Measurements from ENCODE around the gene LTK. TPM values are rescaled to one million over a fixed set of nuclear protein-coding genes. Genes with fewer than 3 reads are reported as not detected.

The LTK gene
- total RNA-seq, 2 donors from 2014 or later, result 0.50 to 0.68 TPM

- ATAC-seq (no peak), DNase-seq (no peak)
- intact Hi-C loops (cut with DNase I), result no loop called here
Measured at GRCh38 chr15:41543521-41543870, 29.9 kb upstream of the LTK start.

DNA sequence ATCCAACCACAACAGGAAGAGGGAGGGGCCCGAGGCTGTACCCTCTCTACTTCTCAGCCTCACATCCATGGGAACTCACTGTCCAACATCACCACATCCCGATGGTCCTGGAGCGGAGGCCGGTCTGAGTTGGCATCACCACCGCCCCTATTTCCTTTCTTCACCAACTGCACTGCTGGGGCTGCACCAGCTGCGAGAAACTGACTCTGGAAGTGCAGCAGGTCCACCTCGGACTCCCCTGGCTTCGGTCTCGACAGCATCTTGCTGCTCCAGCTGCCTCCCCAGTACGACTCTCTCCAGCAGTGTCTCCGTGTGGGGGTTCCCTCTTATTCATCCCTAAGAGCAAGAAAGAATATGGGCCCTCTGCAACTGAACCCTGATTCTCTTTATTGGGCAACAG, 23.2 kb upstream of the LTK start:
- no peak for ATAC-seq
- intact Hi-C loops (cut with DNase I), result no loop called here
- no peak for DNase-seq

DNA sequence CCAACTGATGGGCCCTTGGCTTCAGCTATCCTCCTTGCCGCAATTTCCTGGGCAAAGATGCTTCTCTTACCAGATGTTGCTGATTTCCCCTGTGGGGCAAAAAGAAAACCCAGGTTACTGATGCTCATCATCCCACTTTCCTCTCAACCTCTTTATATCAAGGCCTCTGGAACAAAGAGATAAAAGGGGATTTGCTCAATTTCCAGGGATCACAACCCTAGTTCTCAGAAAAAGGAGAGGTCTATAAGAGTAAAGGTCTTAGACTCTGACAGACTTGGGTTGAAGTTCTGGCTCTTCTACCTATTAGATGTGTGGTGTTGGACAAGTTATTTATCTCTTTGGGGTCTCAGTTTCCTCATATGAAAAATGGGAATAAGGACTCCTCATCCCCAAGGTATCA, 21.9 kb upstream of the LTK start:
- intact Hi-C loops (cut with DNase I), result no loop called here
- ATAC-seq (no peak), DNase-seq (no peak)

GRCh38 chr15:41530363-41530956, 16.8 kb upstream of the LTK start:
- ATAC-seq (no peak), DNase-seq (no peak)
- intact Hi-C loops (cut with DNase I), result no loop called here

- DNase-seq (no peak), ATAC-seq (no peak)
- intact Hi-C loops (cut with DNase I), result no loop called here
Measured at GRCh38 chr15:41523097-41523496, 9.5 kb upstream of the LTK start.

DNA sequence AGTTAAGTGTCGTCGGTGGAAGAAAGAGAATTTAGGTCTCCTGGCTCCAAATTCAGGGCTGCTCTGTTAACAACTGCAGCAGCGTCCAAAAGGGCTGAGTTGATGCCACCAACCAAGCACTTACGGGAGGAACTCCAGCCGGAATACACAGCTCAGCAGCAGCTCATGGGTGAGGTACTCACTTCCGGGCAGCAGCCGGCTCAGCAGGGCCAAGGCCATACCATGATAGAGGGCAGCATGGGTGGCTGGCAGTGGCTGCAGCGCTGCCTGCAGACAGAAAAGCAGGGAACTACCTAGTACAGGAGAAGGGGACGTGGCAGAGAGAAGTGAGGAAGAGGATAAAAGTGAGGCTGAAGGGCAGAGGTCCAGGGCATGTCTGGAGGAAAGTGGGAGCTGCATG, 8.0 kb upstream of the LTK start:
- DNase-seq, result no peak
- no peak for ATAC-seq
- intact Hi-C loops (cut with DNase I), result no loop called here

GRCh38 chr15:41520636-41521035, 7.0 kb upstream of the LTK start:
- intact Hi-C loops (cut with DNase I), result no loop called here
- DNase-seq, result no peak
- ATAC-seq, result no peak

GRCh38 chr15:41517895-41518449, 4.3 kb upstream of the LTK start:
- no peak for DNase-seq
- intact Hi-C loops (cut with DNase I), result no loop called here
- ATAC-seq, result no peak

DNA sequence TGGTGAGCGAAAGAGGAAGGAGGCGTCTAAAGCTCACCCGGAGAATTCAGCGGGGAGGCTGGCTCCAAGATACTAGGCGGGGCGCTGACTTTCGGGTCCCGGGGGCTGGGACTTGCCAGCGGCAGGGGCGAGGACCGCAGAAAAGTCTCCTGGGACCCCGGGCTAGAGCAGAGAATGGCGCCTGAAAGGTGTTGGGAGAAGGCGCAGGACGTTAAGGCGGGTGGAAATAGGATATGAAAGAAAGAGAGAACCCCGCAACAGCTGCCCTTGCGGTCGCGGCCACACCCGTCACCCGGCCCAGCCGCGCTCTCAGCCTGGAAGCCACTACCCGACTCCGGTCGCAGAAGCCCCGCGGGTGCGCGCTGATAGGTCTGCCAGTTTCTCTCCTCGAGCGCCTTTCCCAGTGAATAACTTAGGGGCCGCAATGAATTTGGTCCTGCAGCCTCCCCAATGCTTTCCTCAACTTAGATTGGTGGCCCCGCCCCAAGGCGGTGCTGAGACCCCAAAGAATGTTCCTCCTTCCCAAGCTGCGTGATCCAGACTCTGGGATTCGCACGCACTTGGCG, 604 bp downstream of the LTK start:
- intact Hi-C loops (cut with DNase I), result no loop called here
- ATAC-seq, result peak; percentile 52 to 64
- peak; percentile 39 for DNase-seq

DNA sequence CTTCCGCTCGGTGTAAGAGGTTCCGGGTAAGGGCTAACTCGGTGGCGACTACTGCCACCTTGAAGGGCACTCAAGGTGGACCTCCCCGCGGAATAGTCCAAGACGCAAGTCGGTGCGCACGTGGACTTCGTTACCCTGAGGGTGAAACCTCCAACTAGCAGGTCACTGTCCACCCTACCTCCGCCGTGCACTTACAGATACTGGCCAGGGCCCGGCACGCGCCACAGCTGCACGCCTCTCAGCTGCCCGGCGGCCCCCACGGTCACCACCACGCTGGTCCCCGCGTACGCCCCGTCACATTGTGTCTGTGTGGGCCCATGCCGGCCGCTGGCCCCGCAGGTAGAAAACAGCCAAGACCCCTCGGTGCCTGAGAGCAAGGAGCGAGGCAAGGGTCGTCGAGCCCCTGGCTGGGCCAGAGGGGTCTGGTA, 1.1 kb downstream of the LTK start:
- ATAC-seq (peak in 1 of 2 donors; percentile 23), DNase-seq (no peak)
- intact Hi-C loops (cut with DNase I), result no loop called here

- ATAC-seq (no peak), DNase-seq (no peak)
- intact Hi-C loops (cut with DNase I), result no loop called here
Measured at GRCh38 chr15:41511899-41512369, 1.7 kb downstream of the LTK start.

DNA sequence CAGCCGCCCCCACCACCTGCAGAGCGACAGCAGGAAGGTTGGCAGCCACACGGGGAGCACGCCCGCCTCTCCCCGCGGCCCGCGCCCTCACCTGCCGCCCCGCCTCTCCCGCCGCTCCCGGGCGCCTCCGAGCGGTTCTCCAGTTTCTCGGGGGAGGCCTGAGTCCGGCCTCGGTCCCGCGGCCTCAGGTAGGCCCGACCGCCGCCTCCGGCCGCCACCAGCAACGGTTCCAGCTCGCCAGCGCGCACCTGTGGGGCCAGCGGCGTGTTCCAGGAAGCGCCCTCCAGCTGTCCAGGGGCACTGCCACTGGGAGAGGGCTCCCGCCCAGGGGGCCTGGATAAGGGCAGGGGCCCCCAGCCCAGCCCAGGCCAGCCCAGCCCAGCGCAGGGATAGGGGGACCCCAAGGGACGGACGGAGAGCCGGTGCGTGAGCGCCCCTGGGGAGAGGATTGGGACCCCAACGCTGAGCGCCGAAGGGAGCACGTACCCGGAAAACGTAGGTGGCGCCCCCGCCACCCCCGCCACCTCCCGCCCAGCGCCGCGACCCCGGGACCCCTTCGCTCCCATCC, 2.2 kb downstream of the LTK start:
- no peak for ATAC-seq
- intact Hi-C loops (cut with DNase I), result no loop called here
- no peak for DNase-seq

DNA sequence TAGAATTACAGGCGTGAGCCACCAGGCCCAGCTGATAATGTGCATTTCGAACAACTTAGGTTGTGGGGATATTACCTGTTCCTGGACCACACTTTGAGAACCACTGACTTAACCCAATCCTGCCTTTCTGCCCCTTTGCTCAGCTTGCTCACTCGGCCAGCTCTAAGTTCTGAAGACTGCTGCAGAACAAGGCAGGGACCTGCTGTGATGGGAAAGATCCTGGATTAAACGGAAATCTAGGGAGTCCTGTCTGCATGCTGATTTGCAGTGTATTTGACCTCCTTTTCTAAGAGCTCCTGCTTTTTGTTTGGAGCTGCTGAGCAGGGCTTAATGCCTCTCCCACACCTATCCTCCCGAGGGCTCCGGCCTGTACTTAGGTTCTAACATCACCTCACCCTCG, 2.9 kb downstream of the LTK start:
- ATAC-seq (no peak), DNase-seq (no peak)
- intact Hi-C loops (cut with DNase I), result no loop called here

DNA sequence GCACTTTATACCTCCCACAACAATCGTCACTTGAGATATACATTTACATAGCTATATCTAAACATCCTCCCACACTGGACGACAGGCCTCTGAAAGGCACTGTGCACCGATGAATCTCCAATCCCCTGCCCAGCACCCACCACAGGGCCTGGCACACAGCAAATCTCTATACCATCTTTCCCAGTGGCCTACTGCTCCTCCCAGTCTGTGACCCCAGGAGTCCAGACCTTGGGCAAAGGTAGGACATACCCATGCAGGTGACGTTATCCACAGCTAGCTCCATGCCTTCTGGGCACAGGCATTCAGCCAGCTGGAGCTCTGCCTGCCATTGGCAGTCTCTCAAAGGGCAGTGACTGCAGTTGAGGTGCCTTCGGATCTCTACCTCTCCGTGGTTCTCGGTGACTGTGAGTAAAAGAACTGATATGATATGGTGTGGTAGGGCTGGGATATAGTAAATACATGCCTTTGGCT, 5.8 kb downstream of the LTK start:
- peak in 1 of 2 donors; percentile 20 for ATAC-seq

GRCh38 chr15:41506796-41507341, 6.8 kb downstream of the LTK start:
- intact Hi-C loops (cut with DNase I), result no loop called here
- DNase-seq, result no peak
- no peak for ATAC-seq

More for the DNA sequence above, 5.8 kb downstream of the LTK start:
- intact Hi-C loops (cut with DNase I), result no loop called here
- DNase-seq, result no peak

- no peak for ATAC-seq
- intact Hi-C loops (cut with DNase I), result no loop called here
- DNase-seq, result no peak
Measured at GRCh38 chr15:41505776-41506175, 7.9 kb downstream of the LTK start.

DNA sequence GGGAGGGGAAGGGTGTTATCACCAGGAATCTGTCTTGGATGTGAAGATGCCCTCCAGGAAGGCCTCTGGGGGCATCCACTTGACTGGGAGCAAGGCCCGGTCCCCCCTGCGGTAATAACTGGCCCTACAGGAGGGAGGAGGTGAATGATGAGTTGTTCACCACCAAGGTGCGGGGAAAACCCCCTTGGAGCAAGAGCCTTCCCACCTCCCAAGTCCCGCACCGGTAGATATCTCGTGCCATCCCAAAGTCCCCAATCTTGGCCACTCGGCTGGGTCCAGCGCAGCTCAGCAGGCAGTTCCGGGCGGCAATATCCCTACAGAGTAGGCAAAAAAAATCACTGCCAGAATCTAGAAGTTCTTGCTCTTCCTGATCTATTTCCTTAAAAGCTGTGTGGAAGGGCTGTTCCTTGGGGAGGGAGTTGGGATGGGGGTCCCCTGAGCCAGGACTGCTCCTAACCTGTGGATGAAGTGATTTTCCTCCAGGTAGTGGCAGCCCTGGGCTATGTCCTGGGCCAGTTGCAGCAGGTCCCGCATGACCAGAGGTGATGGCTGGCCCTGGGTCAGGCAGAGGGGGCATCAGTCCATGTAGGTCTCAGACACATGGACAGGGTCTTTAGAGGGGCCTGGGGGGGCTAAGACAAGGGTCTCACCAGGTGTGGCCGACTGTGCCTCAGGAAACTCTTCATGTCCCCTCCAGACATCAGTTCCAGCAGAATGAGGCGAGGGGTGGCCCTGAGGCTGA, 8.7 kb downstream of the LTK start:
- DNase-seq (no peak), ATAC-seq (no peak)
- intact Hi-C loops (cut with DNase I), result no loop called here

GRCh38 chr15:41503669-41504010, 10.0 kb downstream of the LTK start:
- intact Hi-C loops (cut with DNase I), result no loop called here
- DNase-seq (no peak), ATAC-seq (no peak)

DNA sequence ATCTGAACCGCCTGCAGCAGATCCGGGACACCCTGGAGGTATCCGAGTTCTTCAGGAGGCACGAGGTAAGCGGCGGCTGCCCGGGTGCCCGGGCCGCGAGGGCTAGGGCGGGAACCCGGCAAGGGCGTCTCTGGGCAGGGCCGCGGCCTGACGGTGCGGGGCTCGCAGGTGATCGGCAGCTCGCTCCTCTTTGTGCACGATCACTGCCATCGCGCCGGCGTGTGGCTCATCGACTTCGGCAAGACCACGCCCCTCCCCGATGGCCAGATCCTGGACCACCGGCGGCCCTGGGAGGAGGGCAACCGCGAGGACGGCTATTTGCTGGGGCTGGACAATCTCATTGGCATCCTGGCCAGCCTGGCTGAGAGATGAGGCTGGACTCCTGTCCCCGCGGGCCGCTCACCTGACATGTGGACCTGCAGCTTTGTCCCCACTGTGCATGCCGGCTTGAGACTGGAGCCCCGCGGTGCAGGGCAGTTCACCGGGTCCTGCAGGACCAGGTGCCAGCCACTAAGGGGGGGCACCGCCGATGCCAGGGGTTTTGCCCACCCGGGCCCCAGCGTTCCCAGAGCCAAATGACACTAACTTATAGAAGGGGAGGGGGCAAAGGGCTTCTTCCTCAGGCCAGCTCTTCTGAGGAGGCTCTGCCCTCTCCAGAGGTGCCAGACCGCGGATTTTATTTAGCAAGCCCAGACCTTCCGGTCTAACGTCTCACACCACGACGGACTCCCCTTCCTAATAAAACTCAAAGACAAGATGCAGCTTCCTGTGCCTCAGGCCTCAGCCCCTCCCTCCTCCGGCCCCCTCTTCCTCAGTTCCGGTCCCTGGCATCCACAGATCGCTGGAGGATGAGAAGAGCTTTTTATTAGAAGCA, 10.6 kb downstream of the LTK start:
- intact Hi-C loops (cut with DNase I), result no loop called here
- DNase-seq (no peak), ATAC-seq (no peak)

All from left cardiac atrium (tissue), 4 donors.